Measurements from ENCODE around the gene TSPEAR. TPM values are rescaled to one million over a fixed set of nuclear protein-coding genes. Genes with fewer than 3 reads are reported as not detected.

The TSPEAR gene
- total RNA-seq, 1 experiment from 2014 or later, result not detected

DNA sequence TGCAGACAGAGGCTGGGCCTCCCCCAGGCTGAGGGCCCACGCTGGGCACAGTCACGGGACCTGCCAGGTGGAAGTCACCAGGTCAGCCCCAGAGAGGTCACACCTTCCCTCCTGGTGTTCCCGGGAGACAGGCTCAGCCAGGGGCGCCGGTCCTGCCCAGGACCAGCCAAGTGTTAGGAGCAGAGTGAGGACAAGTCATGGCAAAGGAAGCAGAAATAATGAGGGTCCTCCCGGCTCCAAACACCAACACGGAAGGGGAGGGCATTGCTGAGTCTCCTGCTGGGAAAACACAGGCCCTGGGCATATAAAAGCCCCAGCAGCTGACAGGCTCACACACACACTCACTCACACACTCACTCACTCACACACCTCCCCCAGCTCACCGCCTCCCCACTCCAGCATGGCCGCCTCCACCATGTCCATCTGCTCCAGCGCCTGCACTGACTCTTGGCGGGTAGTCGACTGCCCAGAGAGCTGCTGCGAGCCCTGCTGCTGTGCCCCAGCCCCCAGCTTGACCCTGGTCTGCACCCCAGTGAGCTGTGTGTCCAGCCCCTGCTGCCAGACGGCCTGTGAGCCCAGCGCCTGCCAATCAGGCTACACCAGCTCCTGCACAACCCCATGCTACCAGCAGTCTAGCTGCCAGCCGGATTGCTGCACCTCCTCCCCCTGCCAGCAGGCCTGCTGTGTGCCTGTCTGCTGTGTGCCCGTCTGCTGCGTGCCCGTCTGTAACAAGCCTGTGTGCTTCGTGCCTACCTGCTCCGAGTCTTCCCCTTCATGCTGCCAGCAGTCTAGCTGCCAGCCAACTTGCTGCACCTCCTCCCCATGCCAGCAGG is 74.1 kb downstream of the TSPEAR start, which contains the start of gene KRTAP10-10:
KRTAP10-10 (plus strand) TSS at position 339 of the 833 bp plus-strand sequence; CDS start at position 401, 62 bp downstream.
- Mint-ChIP-seq H3K4me1 (ENCODE audit: insufficient read depth, unreplicated experiment) (no peaks in the 10 kb centered on the region), H3K27me3 (ENCODE audit: insufficient read depth, unreplicated experiment) (peaks cover 63% of the 10 kb centered on the region), H3K4me3 (ENCODE audit: unreplicated experiment) (no peak within 1 kb of the TSS), H3K27ac (ENCODE audit: low read depth, unreplicated experiment) (no peak within 1 kb of the TSS), H3K9me3 (ENCODE audit: unreplicated experiment) (peaks cover 28% of the 10 kb centered on the region), H3K36me3 (ENCODE audit: insufficient read depth, unreplicated experiment) (no peaks in the 10 kb centered on the region)
- intact Hi-C loops (cut with micrococcal nuclease), result no loop called here
- TF ChIP-seq, protein P1, sequence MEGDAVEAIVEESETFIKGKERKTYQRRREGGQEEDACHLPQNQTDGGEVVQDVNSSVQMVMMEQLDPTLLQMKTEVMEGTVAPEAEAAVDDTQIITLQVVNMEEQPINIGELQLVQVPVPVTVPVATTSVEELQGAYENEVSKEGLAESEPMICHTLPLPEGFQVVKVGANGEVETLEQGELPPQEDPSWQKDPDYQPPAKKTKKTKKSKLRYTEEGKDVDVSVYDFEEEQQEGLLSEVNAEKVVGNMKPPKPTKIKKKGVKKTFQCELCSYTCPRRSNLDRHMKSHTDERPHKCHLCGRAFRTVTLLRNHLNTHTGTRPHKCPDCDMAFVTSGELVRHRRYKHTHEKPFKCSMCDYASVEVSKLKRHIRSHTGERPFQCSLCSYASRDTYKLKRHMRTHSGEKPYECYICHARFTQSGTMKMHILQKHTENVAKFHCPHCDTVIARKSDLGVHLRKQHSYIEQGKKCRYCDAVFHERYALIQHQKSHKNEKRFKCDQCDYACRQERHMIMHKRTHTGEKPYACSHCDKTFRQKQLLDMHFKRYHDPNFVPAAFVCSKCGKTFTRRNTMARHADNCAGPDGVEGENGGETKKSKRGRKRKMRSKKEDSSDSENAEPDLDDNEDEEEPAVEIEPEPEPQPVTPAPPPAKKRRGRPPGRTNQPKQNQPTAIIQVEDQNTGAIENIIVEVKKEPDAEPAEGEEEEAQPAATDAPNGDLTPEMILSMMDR (IDR thresholded peaks at IDR 0.05; ENCODE audit: unreplicated experiment), result no peak
- ChIA-PET CTCF (no interaction called here), POLR2A (no interaction called here)
- no peak for DNase-seq (ENCODE audit: unreplicated experiment)
- BruUV-seq (replicated peaks), result no TSS peak

DNA sequence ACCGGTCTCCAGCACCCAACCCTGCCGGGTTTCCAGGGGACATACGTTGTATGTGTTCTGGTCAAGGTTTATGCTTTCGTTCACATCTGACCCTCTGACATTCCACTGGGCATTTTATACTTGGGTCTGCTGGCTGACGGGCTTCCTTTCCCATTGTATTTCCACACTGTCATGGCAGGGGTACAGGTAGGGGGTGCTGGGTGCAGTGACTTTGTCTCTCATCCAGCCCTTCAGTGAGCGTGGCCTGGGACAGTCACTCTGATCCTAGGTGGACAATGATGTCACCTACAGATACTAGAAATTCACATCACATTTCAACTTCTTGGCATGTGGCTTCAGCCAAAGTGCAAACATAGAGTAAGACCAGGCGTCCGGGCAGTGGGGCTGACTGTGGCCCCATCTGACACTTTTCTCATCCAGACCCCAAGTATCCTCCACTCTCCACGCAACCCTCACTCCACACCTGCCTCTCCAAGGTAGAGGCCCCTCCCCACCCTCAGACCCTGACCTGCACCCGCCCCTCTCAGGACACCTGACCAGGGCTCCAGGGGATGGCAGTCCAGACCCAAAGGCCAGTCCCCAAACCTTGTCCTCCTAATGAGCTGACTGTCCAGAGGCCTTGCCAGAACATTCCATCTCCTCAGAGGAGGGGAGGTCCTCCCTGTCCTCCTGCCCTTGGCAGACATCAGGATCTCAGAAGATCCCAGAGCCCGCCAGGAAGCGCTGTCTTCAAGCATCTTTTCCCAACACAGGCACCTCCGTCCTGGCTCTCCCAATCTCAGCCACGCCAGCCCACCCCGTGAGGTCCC is 75.0 kb downstream of the TSPEAR start:
- CTCF ChIA-PET, result no interaction called here
- DNase-seq (ENCODE audit: unreplicated experiment), result no peak
- BruUV-seq (replicated peaks), result no TSS peak
- TF ChIP-seq, protein P1 (IDR thresholded peaks at IDR 0.05; ENCODE audit: unreplicated experiment), result no peak
- no peaks in the 10 kb centered on the region for H3K36me3 Mint-ChIP-seq (ENCODE audit: insufficient read depth, unreplicated experiment)
- no peaks in the 10 kb centered on the region for H3K4me1 Mint-ChIP-seq (ENCODE audit: insufficient read depth, unreplicated experiment)
- peaks cover 63% of the 10 kb centered on the region for H3K27me3 Mint-ChIP-seq (ENCODE audit: insufficient read depth, unreplicated experiment)
- intact Hi-C loops (cut with micrococcal nuclease), result no loop called here
- no peak overlapping the region for H3K27ac Mint-ChIP-seq (ENCODE audit: low read depth, unreplicated experiment)
- peaks cover 33% of the 10 kb centered on the region for H3K9me3 Mint-ChIP-seq (ENCODE audit: unreplicated experiment)
- POLR2A ChIA-PET, result no interaction called here
- H3K4me3 Mint-ChIP-seq (ENCODE audit: unreplicated experiment), result no peak overlapping the region

DNA sequence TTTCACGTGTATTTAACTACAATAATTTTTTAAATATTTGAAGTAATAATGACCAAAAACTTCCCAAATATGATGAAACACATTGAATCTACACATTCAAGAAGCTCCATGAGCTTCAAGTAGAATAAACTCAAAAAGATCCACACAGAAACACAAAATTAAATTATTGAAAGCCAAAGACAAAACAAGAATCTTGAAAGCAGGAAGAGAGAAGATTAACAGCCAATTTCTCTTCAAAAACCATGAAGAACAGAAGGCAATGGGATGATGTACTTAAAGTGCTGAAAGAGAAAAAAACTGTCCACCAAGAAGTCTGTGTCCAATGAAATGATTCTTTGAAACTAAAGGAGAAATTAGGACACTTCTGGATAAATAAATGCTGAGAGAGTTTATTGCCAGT is 79.3 kb downstream of the TSPEAR start:
- Mint-ChIP-seq H3K9me3 (ENCODE audit: unreplicated experiment) (peaks cover 37% of the 10 kb centered on the region), H3K36me3 (ENCODE audit: insufficient read depth, unreplicated experiment) (no peaks in the 10 kb centered on the region), H3K4me3 (ENCODE audit: unreplicated experiment) (no peak overlapping the region), H3K27me3 (ENCODE audit: insufficient read depth, unreplicated experiment) (peaks cover 36% of the 10 kb centered on the region), H3K27ac (ENCODE audit: low read depth, unreplicated experiment) (no peak overlapping the region), H3K4me1 (ENCODE audit: insufficient read depth, unreplicated experiment) (no peaks in the 10 kb centered on the region)
- TF ChIP-seq, protein P1 (IDR thresholded peaks at IDR 0.05; ENCODE audit: unreplicated experiment), result no peak
- BruUV-seq (replicated peaks), result no TSS peak
- POLR2A ChIA-PET, result no interaction called here
- DNase-seq (ENCODE audit: unreplicated experiment), result no peak
- intact Hi-C loops (cut with micrococcal nuclease), result no loop called here
- CTCF ChIA-PET, result no interaction called here

DNA sequence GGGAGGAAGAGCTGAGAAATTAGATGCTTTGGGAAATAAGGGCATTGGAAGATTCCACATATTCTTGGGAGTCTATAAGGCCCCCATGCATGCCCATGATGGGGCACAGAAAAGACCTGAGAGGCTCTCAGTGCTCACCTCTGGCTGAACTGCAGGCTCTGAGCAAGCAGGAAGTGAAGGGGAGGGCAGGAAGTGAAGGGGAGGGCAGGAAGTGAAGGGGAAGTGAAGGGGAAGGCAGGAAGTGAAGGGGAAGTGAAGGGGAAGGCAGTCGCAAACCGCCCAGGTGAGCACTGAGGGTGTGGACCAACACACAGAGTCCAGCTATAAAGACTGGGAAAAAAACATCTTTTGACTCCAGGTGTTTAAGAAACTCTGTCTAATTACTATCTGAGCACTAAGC is 80.9 kb downstream of the TSPEAR start:
- Mint-ChIP-seq H3K4me3 (ENCODE audit: unreplicated experiment) (no peak overlapping the region), H3K27me3 (ENCODE audit: insufficient read depth, unreplicated experiment) (peaks cover 21% of the 10 kb centered on the region), H3K27ac (ENCODE audit: low read depth, unreplicated experiment) (no peak overlapping the region), H3K9me3 (ENCODE audit: unreplicated experiment) (peaks cover 37% of the 10 kb centered on the region), H3K36me3 (ENCODE audit: insufficient read depth, unreplicated experiment) (no peaks in the 10 kb centered on the region), H3K4me1 (ENCODE audit: insufficient read depth, unreplicated experiment) (no peaks in the 10 kb centered on the region)
- intact Hi-C loops (cut with micrococcal nuclease), result no loop called here
- CTCF ChIA-PET, result no interaction called here
- no TSS peak for BruUV-seq (replicated peaks)
- POLR2A ChIA-PET, result no interaction called here
- no peak for DNase-seq (ENCODE audit: unreplicated experiment)
- TF ChIP-seq, protein P1 (IDR thresholded peaks at IDR 0.05; ENCODE audit: unreplicated experiment), result no peak
